GM12878 (cell line): ENCODE results near the gene RGSL1. TPM values are rescaled to one million over a fixed set of nuclear protein-coding genes. Genes with fewer than 3 reads are reported as not detected.

Experiments used
- CBFB ChIP-seq: IDR thresholded peaks from 2 replicates; pipeline ENCODE4 v1.6.1; 2016; ENCODE audit warnings: antibody characterized with exemption, low read depth
- CREB1 ChIP-seq: IDR thresholded peaks from 2 replicates; pipeline ENCODE4 v1.6.1; 2012; ENCODE audit warnings: low read depth, mild to moderate bottlenecking, inconsistent platforms
- EGR1 ChIP-seq, 2 experiments: IDR thresholded peaks; 1 replicate in 1 of 2; 2 replicates in 1 of 2; pipeline ENCODE4 v1.6.1; 2011 to 2012; ENCODE audit warnings: low read depth in 2 of 2, low read length in 2 of 2, borderline replicate concordance in 1 of 2, mild to moderate bottlenecking in 1 of 2, moderate library complexity in 1 of 2
- EP300 ChIP-seq, 2 experiments: fragments of 150-350 bp in 1 of 2; IDR thresholded peaks; 2 replicates each; pipeline ENCODE4 v1.6.1; 2011 to 2012; ENCODE audit warnings: low read depth in 2 of 2, low read length in 2 of 2, borderline replicate concordance in 1 of 2, improper control_type of control experiment in 1 of 2, inconsistent platforms in 1 of 2; ENCODE audit not compliant: control insufficient read depth in 1 of 2
- FOXK2 ChIP-seq: fragments of 450-650 bp; IDR thresholded peaks from 2 replicates; pipeline ENCODE4 v1.6.1; 2017; ENCODE audit warnings: mild to moderate bottlenecking, moderate library complexity
- GABPA ChIP-seq: IDR thresholded peaks from 2 replicates; pipeline ENCODE4 v1.6.1; 2014; ENCODE audit warnings: antibody characterized with exemption, low read depth, mild to moderate bottlenecking, inconsistent platforms
- IKZF2 ChIP-seq, 2 experiments: fragments of 450-650 bp; IDR thresholded peaks; 2 replicates each; pipeline ENCODE4 v1.6.1; 2017; ENCODE audit warnings: mild to moderate bottlenecking in 2 of 2, moderate library complexity in 2 of 2
- IRF4 ChIP-seq: IDR thresholded peaks from 2 replicates; pipeline ENCODE4 v1.6.1; 2011; ENCODE audit warnings: low read depth, low read length
- MEF2B ChIP-seq: fragments of 450-650 bp; IDR thresholded peaks from 2 replicates; pipeline ENCODE4 v1.6.1; 2018; ENCODE audit warnings: mild to moderate bottlenecking, moderate library complexity; ENCODE audit not compliant: partially characterized antibody, poor library complexity, severe bottlenecking
- MXI1 ChIP-seq: fragments of 150-350 bp; IDR thresholded peaks from 2 replicates; pipeline ENCODE4 v1.6.1; 2011; ENCODE audit warnings: low read depth, mild to moderate bottlenecking, inconsistent platforms, low read length, improper control_type of control experiment
- NFXL1 ChIP-seq: fragments of 450-650 bp; IDR thresholded peaks from 2 replicates; pipeline ENCODE4 v1.6.1; 2017; ENCODE audit warnings: antibody characterized with exemption, mild to moderate bottlenecking, borderline replicate concordance
- NR2C2 ChIP-seq: IDR thresholded peaks from 2 replicates; pipeline ENCODE4 v1.6.1; 2011; ENCODE audit warnings: borderline replicate concordance, low read depth; ENCODE audit not compliant: control insufficient read depth, insufficient read length
- NR2F1 ChIP-seq: fragments of 450-650 bp; conservative IDR thresholded peaks from 2 replicates; pipeline ENCODE4 v1.6.1; 2017; ENCODE audit warnings: mild to moderate bottlenecking
- PAX5 ChIP-seq: IDR thresholded peaks from 2 replicates; pipeline ENCODE4 v1.6.1; 2011; ENCODE audit warnings: low read depth, low read length, borderline replicate concordance
- POLR2AphosphoS2 ChIP-seq: IDR thresholded peaks from 2 replicates; pipeline ENCODE4 v1.6.1; 2011; ENCODE audit warnings: low read depth, mild to moderate bottlenecking, low read length, improper control_type of control experiment, moderate library complexity
- RCOR1 ChIP-seq: conservative IDR thresholded peaks from 2 replicates; pipeline ENCODE4 v1.6.1; 2012; ENCODE audit warnings: low read depth, low read length, improper control_type of control experiment
- RELB ChIP-seq: fragments of 450-650 bp; IDR thresholded peaks from 2 replicates; pipeline ENCODE4 v1.6.1; 2017; ENCODE audit warnings: low read depth, mild to moderate bottlenecking, moderate library complexity
- SIN3A ChIP-seq: IDR thresholded peaks from 2 replicates; pipeline ENCODE4 v1.6.1; 2012; ENCODE audit warnings: low read depth, low read length, improper control_type of control experiment
- TAF1 ChIP-seq: IDR thresholded peaks from 2 replicates; pipeline ENCODE4 v1.6.1; 2011; ENCODE audit warnings: mild to moderate bottlenecking, low read depth, low read length, borderline replicate concordance
- TBL1XR1 ChIP-seq: IDR thresholded peaks from 2 replicates; pipeline ENCODE4 v1.6.1; 2012; ENCODE audit warnings: low read depth, low read length, improper control_type of control experiment
- ZNF622 ChIP-seq: fragments of 450-650 bp; IDR thresholded peaks from 2 replicates; pipeline ENCODE4 v1.6.1; 2017; ENCODE audit warnings: mild to moderate bottlenecking, inconsistent platforms
- ZSCAN29 ChIP-seq: fragments of 450-650 bp; IDR thresholded peaks from 2 replicates; pipeline ENCODE4 v1.6.1; 2017; ENCODE audit warnings: mild to moderate bottlenecking, moderate library complexity
- polyA plus RNA-seq, 11 experiments: library from polyadenylated mRNA; depleted of rRNA in 4 of 11; unstranded in 6 of 11; stranded (reverse) in 5 of 11; fragments of >200 nt; fragmentation: Nextera tagmentation in 4 of 11; fragmentation: Illumina TruSeq in 1 of 11; extraction: Ambion mirVana in 4 of 11; extraction: Trizol in 1 of 11; gene quantifications; 1 replicate in 1 of 11; 2 replicates in 10 of 11; pipeline versions ENCODE4 v1.2.1 to v1.2.3, GENCODE V29; 2011 to 2016; ENCODE audit warnings: inconsistent platforms in 2 of 11, missing spikeins in 2 of 11, low read depth in 1 of 11
- total RNA-seq, 4 experiments: library from RNA; depleted of rRNA in 3 of 4; stranded (reverse); fragments of >200 nt in 3 of 4; fragmentation: Illumina TruSeq in 1 of 4; extraction: Trizol in 1 of 4; gene quantifications; 2 replicates each; pipeline versions ENCODE4 v1.2.1 to v1.2.3, GENCODE V29; 2013 to 2021
- TF ChIP-seq, protein P1 (sequence below): fragments of 450-650 bp; formaldehyde crosslinking; IDR thresholded peaks from 2 replicates; pipeline ENCODE4 v1.5.0; 2022; ENCODE audit warnings: mild to moderate bottlenecking, missing genetic modification characterization

Gene RGSL1
- total and polyA plus RNA-seq, 10 of the 15 experiments (the other 5 are each of a cell fraction or from before 2014, with no cell fraction given): 0.05 to 0.28 (median 0.27) TPM; not detected in 5

DNA sequence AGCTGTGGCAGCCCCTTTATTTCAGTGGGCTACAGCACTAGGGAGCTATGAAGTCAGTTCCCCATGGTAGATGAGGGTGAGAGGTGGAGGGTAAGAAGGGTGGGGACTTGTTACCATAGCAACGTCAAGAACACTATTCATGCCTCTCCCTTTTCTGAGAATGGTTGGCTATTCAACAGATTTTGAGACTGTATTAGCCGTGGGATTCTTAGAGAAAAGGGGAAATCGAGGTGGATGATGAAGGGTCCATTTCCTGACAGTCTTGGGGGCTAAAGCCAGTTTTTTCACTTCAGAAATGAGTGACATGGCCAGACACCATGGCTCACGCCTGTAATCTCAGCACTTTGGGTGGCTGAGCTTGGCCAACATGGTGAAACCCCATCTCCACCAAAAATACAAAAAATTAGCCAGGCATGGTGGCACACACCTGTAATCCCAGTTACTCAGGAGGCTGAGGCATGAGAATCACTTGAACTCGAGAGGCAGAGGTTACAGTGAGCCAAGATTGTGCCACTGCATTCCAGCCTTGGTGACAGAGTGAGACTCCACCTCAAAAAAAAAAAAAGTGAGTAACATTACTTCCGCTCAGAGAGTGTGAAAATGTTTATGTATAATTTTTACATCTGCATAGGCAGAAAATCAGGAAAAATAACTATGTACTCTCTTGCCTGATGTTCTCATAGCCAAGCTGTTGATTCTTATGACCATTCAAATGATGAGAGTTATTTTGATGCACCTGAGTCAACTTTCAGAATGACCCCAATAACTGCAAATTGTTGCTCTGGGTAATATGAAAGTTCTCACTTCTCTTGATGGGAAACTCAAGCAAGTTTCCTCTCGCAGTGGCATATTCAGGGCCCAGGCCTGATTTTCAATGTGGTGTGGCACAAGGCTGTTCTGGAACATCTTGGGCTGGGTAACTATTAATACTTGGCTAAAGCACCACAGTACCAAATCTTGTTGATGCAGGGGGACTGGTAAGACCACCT lies 23.2 kb upstream of the RGSL1 start (continued):
- TF ChIP-seq POLR2AphosphoS2: no peak
- TF ChIP-seq CREB1: 0 out of 2 replicates have a peak, but pooled peaks have one; percentile 43
- no peak for TF ChIP-seq NFXL1
- TF ChIP-seq, protein P1, sequence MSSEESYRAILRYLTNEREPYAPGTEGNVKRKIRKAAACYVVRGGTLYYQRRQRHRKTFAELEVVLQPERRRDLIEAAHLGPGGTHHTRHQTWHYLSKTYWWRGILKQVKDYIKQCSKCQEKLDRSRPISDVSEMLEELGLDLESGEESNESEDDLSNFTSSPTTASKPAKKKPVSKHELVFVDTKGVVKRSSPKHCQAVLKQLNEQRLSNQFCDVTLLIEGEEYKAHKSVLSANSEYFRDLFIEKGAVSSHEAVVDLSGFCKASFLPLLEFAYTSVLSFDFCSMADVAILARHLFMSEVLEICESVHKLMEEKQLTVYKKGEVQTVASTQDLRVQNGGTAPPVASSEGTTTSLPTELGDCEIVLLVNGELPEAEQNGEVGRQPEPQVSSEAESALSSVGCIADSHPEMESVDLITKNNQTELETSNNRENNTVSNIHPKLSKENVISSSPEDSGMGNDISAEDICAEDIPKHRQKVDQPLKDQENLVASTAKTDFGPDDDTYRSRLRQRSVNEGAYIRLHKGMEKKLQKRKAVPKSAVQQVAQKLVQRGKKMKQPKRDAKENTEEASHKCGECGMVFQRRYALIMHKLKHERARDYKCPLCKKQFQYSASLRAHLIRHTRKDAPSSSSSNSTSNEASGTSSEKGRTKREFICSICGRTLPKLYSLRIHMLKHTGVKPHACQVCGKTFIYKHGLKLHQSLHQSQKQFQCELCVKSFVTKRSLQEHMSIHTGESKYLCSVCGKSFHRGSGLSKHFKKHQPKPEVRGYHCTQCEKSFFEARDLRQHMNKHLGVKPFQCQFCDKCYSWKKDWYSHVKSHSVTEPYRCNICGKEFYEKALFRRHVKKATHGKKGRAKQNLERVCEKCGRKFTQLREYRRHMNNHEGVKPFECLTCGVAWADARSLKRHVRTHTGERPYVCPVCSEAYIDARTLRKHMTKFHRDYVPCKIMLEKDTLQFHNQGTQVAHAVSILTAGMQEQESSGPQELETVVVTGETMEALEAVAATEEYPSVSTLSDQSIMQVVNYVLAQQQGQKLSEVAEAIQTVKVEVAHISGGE (CRISPR knock-in tag): no peak
- no peak for TF ChIP-seq TAF1
- peak; percentile 23 for TF ChIP-seq MXI1
- no peak for TF ChIP-seq ZNF622
- no peak for TF ChIP-seq NR2C2
- TF ChIP-seq CBFB: no peak
- TF ChIP-seq SIN3A: no peak
- no peak for TF ChIP-seq FOXK2
- TF ChIP-seq IRF4: no peak
- peak; percentile 73 for TF ChIP-seq NR2F1
- peak; percentile 81 to 82; a peak in 3 of 4 replicates for TF ChIP-seq EP300 (IDR thresholded peaks at IDR 0.05; ENCODE audit: borderline replicate concordance in 1 of 2, control insufficient read depth in 1 of 2, low read depth in 2 of 2, low read length in 2 of 2)
- TF ChIP-seq ZSCAN29: no peak
- TF ChIP-seq RELB: peak; percentile 46; the same call in 1 of the 2 replicates
- no peak for TF ChIP-seq EGR1 (IDR thresholded peaks at IDR 0.05; ENCODE audit: borderline replicate concordance in 1 of 2, low read depth in 2 of 2, low read length in 2 of 2)
- peak; percentile 43; the same call in 1 of the 2 replicates for TF ChIP-seq PAX5
- TF ChIP-seq IKZF2 (IDR thresholded peaks at IDR 0.05): peak; percentile 60 to 63; a peak in 3 of 4 replicates
- TF ChIP-seq MEF2B: peak; percentile 52
- TF ChIP-seq GABPA: peak; percentile 39; the same call in 1 of the 2 replicates
- 0 out of 2 replicates have a peak, but pooled peaks have one; percentile 83 for TF ChIP-seq RCOR1
- TF ChIP-seq TBL1XR1: 0 out of 2 replicates have a peak, but pooled peaks have one; percentile 46
